Measurements from ENCODE around the gene CEACAM19.

Gene CEACAM19

DNA sequence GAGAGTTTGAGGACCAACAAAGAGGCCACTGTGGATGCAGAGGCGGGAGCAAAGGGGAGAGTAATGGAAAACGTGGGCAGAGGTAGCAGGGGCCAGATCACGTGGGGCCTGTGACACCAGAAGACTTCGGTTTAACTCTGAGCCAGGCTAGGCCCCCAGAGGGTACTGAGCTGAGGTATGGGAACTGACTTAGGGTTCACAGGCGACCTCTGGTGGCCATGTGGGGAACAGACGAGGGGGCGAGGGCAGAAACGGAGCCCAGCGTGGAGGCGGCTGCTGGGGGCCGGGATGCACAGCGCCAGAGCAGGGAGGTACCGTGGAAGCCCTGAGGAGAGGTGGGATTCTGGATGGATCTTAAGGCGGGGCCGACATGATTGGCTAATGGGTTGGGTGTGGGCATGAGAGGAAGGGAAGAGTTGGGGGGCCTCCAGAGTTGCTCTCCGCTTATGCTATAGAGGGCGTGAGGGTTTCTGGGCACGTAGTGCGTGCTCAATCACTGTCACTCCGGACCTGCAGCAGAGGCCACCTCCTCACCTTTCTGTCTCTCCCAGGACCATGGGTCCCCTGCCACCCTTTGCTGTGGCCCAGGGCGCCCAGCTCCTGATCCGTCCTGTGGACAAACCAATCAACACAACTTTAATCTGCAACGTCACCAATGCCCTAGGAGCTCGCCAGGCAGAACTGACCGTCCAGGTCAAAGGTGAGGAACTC lies 13.9 kb upstream of the CEACAM19 start:
- Histone ChIP-seq H3K27ac (no peak overlapping the region), H3K4me3 (no peak overlapping the region)
- DNase-seq (ENCODE audit: low spot score), result no peak
- TF ChIP-seq, protein P1, sequence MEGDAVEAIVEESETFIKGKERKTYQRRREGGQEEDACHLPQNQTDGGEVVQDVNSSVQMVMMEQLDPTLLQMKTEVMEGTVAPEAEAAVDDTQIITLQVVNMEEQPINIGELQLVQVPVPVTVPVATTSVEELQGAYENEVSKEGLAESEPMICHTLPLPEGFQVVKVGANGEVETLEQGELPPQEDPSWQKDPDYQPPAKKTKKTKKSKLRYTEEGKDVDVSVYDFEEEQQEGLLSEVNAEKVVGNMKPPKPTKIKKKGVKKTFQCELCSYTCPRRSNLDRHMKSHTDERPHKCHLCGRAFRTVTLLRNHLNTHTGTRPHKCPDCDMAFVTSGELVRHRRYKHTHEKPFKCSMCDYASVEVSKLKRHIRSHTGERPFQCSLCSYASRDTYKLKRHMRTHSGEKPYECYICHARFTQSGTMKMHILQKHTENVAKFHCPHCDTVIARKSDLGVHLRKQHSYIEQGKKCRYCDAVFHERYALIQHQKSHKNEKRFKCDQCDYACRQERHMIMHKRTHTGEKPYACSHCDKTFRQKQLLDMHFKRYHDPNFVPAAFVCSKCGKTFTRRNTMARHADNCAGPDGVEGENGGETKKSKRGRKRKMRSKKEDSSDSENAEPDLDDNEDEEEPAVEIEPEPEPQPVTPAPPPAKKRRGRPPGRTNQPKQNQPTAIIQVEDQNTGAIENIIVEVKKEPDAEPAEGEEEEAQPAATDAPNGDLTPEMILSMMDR (IDR thresholded peaks at IDR 0.05), result peak; percentile 87

DNA sequence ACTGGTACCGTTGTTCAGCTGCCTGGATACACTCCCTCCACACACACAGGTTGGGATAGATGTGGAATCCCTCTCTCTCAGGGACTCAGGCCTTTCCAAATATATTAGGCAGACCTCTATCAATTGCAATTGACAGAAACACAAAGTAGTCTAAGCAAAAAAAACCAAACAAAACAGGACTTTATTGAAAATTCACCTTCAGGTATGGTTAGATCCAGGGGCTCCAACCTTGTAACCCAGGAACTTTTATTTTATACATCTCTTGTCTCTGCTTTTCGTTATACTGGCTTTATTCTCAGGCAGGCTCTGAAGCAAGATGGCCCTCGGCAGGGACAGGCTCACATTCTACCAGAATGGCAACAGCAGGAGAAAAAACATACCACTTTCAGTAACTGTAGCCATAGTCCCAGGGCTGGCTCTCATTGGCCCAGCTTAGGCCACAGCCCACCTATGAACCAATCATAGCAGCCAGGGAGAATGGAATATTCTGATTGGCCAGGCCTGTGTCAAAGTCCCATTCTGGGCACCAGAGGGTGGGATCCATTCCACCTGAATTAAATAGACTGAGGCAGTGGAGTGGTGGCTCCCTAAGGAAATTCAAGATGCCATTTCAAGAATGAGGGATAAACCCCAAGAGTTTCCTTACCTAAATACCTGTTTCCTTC lies 13.1 kb upstream of the CEACAM19 start:
- Histone ChIP-seq H3K27ac (no peak overlapping the region), H3K4me3 (no peak overlapping the region)
- no peak for DNase-seq (ENCODE audit: low spot score)
- TF ChIP-seq, protein P1 (IDR thresholded peaks at IDR 0.05), result no peak

DNA sequence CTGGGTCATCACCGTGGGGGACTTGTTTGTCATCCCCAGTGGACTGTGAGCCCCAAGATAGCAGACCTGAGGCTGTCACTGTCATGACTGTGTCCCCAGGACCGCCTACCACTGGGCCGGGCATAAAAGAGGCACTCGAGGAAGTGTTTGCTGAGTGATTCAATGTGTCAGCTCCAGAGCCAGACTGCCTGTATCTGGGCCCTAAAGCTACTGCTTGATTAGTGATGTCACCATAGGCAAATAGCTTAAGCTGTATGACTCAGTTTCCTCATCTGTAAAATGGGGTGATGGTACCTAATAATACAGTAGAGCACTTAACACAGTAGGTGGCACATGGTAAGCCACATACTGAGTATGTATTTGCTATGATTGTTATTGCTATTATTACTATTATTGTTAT lies 11.2 kb upstream of the CEACAM19 start:
- no peak overlapping the region for H3K4me3 ChIP-seq
- H3K27ac ChIP-seq, result no peak overlapping the region
- DNase-seq (ENCODE audit: low spot score), result no peak
- TF ChIP-seq, protein P1 (IDR thresholded peaks at IDR 0.05), result no peak

DNA sequence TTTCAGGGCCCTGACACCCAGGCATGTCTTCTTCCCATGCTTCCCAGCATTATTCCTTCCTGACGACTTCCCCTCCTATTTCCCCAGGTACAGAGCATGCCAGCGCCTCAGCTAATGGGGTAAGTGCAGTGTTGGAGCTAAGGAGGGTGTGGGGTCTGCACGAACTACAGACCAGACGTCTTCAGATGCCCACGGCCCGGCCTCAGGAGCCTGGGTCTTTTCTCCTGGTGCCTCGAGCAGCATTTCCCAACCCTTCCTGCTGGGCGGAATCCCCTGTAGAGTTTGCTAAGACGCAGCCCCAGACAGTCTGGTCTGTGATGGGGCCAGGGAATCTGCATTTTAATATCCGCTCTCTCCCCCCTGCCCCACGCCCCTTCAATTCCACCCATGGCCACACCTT lies 10.1 kb upstream of the CEACAM19 start:
- Histone ChIP-seq H3K27ac (no peak overlapping the region), H3K4me3 (no peak overlapping the region)
- TF ChIP-seq, protein P1 (IDR thresholded peaks at IDR 0.05), result no peak
- no peak for DNase-seq (ENCODE audit: low spot score)

DNA sequence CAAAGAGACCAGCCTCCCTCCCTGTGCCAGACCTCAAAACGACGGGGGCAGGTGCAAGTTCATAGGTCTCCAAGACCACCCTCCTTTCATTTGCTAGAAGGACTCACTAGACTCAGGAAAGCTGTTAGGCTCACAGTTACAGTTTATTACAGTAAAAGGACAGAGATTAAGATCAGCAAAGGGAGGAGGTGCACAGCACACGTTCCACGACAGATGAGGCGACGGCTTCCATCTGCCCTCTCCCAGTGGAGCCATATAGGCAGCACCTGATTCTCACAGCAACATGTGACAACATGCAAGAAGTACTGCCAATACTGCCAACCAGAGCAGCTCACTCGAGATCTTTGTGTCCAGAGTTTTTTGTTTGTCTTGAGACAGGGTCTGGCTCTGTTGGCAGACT lies 9.4 kb upstream of the CEACAM19 start:
- TF ChIP-seq, protein P1 (IDR thresholded peaks at IDR 0.05), result no peak
- DNase-seq (ENCODE audit: low spot score), result no peak
- Histone ChIP-seq H3K4me3 (no peak overlapping the region), H3K27ac (no peak overlapping the region)

DNA sequence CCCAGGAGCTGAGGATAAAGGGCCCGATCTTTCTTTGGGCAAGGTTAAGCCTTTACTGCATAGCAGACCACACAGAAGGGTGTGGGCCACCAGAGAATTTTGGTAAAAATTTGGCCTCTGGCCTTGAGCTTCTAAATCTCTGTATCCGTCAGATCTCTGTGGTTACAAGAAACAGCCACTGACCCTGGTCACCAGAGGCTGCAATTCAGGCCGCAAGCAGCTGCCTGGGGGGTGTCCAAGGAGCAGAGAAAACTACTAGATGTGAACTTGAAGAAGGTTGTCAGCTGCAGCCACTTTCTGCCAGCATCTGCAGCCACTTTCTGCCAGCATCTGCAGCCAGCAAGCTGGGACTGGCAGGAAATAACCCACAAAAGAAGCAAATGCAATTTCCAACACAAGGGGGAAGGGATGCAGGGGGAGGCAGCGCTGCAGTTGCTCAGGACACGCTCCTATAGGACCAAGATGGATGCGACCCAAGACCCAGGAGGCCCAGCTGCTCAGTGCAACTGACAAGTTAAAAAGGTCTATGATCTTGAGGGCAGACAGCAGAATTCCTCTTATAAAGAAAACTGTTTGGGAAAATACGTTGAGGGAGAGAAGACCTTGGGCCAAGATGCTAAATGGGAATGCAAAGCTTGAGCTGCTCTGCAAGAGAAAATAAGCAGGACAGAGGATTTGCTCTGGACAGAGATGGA lies 8.4 kb upstream of the CEACAM19 start:
- H3K27ac ChIP-seq, result no peak overlapping the region
- no peak overlapping the region for H3K4me3 ChIP-seq
- DNase-seq (ENCODE audit: low spot score), result no peak
- TF ChIP-seq, protein P1 (IDR thresholded peaks at IDR 0.05), result no peak
